Measurements from ENCODE around the gene SRMS. TPM values are rescaled to one million over a fixed set of nuclear protein-coding genes. Genes with fewer than 3 reads are reported as not detected.

Gene SRMS
- total RNA-seq, 2 donors from 2014 or later = 2.4 to 4.6 TPM

- intact Hi-C loops (cut with DNase I, micrococcal nuclease) = no loop called here
- DNase-seq (peak; percentile 80 to 94), ATAC-seq (peak; percentile 76)
Observed at GRCh38 chr20:63544958-63545516, 2.5 kb downstream of the SRMS start.

GRCh38 chr20:63544241-63544957 lies 3.1 kb downstream of the SRMS start:
- intact Hi-C loops (cut with DNase I, micrococcal nuclease) = no loop called here
- DNase-seq = peak in 1 of 2 donors; percentile 38
- ATAC-seq = peak; percentile 14

- no peak for DNase-seq
- ATAC-seq = no peak
- intact Hi-C loops (cut with DNase I, micrococcal nuclease) = no loop called here
Observed at GRCh38 chr20:63543733-63544132, 3.8 kb downstream of the SRMS start.

GRCh38 chr20:63543131-63543530 lies 4.4 kb downstream of the SRMS start:
- intact Hi-C loops (cut with DNase I, micrococcal nuclease) = no loop called here
- ATAC-seq (no peak), DNase-seq (peak in 1 of 2 donors; percentile 11)

- intact Hi-C loops (cut with DNase I, micrococcal nuclease) = no loop called here
- ATAC-seq = no peak
- peak in 1 of 2 donors; percentile 26 for DNase-seq
Observed at GRCh38 chr20:63542696-63543095, 4.9 kb downstream of the SRMS start.

- intact Hi-C loops (cut with DNase I, micrococcal nuclease) = no loop called here
- DNase-seq (peak; percentile 85 to 86), ATAC-seq (peak; percentile 36)
Observed at GRCh38 chr20:63542031-63542559, 5.5 kb downstream of the SRMS start.

- DNase-seq (peak in 1 of 2 donors; percentile 22), ATAC-seq (no peak)
- intact Hi-C loops (cut with DNase I, micrococcal nuclease) = no loop called here
Observed at GRCh38 chr20:63541371-63541770, 6.2 kb downstream of the SRMS start.

GRCh38 chr20:63540417-63541186 lies 6.9 kb downstream of the SRMS start:
- peak in 1 of 2 donors; percentile 26 for DNase-seq

GRCh38 chr20:63539441-63540370 lies 7.8 kb downstream of the SRMS start:
- intact Hi-C loops (cut with DNase I, micrococcal nuclease) = loop anchor here (5.0 to 10.0 kb wide), 2 partner anchors 433 to 435 kb away; partner anchors contain the start of gene SAMD10 (in 1 of the 2)
- ATAC-seq (no peak), DNase-seq (no peak)

More at GRCh38 chr20:63540417-63541186, 6.9 kb downstream of the SRMS start:
- intact Hi-C loops (cut with DNase I, micrococcal nuclease) = no loop called here
- ATAC-seq = no peak

GRCh38 chr20:63539092-63539430 lies 8.5 kb downstream of the SRMS start:
- DNase-seq (no peak), ATAC-seq (no peak)
- intact Hi-C loops (cut with DNase I, micrococcal nuclease) = loop anchor here (5.0 to 10.0 kb wide), 2 partner anchors 433 to 436 kb away; partner anchors contain the start of gene SAMD10 (in 1 of the 2)

- ATAC-seq (peak; percentile 37), DNase-seq (peak; percentile 92 to 95)
Observed at GRCh38 chr20:63538204-63539091, 9.1 kb downstream of the SRMS start.

GRCh38 chr20:63537525-63538203 lies 9.9 kb downstream of the SRMS start:
- ATAC-seq (peak; percentile 59), DNase-seq (peak; percentile 94 to 98)
- intact Hi-C loops (cut with DNase I, micrococcal nuclease) = loop anchor here (5.0 to 10.0 kb wide), 2 partner anchors 435 to 437 kb away; partner anchors contain the start of gene SAMD10 (in 1 of the 2)

More at GRCh38 chr20:63538204-63539091, 9.1 kb downstream of the SRMS start:
- intact Hi-C loops (cut with DNase I, micrococcal nuclease) = loop anchor here (5.0 to 10.0 kb wide), 2 partner anchors 434 to 436 kb away; partner anchors contain the start of gene SAMD10 (in 1 of the 2)

GRCh38 chr20:63536997-63537524 lies 10.5 kb downstream of the SRMS start, which contains the start of gene PTK6:
PTK6 (minus strand) TSS chr20:63537376; CDS start chr20:63537314, 62 bp downstream.
- DNase-seq = peak; percentile 89 to 90
- intact Hi-C loops (cut with DNase I, micrococcal nuclease) = loop anchor here (5.0 to 10.0 kb wide), 2 partner anchors 435 to 438 kb away; partner anchors contain the start of gene SAMD10 (in 1 of the 2)
- peak; percentile 49 for ATAC-seq

- ATAC-seq (peak; percentile 2), DNase-seq (peak in 1 of 2 donors; percentile 61)
- intact Hi-C loops (cut with DNase I, micrococcal nuclease) = loop anchor here (5.0 to 10.0 kb wide), 2 partner anchors 436 to 438 kb away; partner anchors contain the start of gene SAMD10 (in 1 of the 2)
Observed at GRCh38 chr20:63536241-63536977, 11.1 kb downstream of the SRMS start.
